HL-60/S4 treated with retinoic acid at 250 ng/mL for 4 days and 3 days (cell line): ENCODE data around the gene BCL7C.
"Not testable (repeated sequence)": the region's sequence is repeated elsewhere in the genome, so short reads cannot be mapped to it uniquely, and the experiment has no call there.

Experiments
- in situ Hi-C: fragments of 300-500 bp; cut with MboI; formaldehyde crosslinking; loops from 2 replicates; pipeline ENCODE4 v1.7.0; 2022; ENCODE audit warnings: low sequenced_read_pairs

Gene BCL7C

DNA sequence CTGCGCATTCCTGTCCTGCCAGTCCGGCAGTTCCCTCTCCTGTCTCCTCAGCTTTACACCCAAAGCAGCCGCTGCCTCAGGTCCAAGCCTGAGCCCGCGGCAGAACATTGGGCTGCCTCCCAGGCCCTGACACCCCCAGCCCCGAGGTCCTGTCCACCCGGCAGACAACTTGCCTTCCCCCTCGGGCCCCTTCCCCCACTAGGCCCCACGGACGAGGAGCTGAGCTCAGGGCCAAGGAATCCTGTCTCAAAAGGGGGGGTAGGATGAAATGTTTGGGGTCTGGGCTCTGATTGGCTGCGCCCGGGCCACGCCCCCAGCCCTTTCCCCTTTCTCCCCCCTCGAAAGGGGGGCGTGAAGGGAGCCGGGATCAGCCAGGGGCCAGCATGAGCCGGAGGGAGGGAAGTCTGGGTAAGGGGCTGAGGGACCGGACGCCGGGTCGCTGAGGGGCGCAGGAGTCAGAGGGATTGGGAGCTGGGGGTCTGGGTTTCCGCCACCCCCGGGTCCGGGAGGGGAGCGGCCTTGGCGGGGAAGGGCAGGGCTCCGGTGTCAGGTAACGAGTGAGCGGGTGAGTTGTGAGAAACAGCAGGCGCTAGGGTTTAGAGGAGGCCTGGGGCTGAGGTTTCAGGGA is 2.5 kb upstream of the BCL7C start, which contains the start of gene CTF1:
CTF1 (plus strand) TSS at position 354 of the 628 bp plus-strand sequence; CDS start at position 384, 30 bp downstream.
- in situ Hi-C loops: no loop called here

GRCh38 chr16:30895627-30896260 is 1.9 kb upstream of the BCL7C start:
- in situ Hi-C loops: no loop called here

DNA sequence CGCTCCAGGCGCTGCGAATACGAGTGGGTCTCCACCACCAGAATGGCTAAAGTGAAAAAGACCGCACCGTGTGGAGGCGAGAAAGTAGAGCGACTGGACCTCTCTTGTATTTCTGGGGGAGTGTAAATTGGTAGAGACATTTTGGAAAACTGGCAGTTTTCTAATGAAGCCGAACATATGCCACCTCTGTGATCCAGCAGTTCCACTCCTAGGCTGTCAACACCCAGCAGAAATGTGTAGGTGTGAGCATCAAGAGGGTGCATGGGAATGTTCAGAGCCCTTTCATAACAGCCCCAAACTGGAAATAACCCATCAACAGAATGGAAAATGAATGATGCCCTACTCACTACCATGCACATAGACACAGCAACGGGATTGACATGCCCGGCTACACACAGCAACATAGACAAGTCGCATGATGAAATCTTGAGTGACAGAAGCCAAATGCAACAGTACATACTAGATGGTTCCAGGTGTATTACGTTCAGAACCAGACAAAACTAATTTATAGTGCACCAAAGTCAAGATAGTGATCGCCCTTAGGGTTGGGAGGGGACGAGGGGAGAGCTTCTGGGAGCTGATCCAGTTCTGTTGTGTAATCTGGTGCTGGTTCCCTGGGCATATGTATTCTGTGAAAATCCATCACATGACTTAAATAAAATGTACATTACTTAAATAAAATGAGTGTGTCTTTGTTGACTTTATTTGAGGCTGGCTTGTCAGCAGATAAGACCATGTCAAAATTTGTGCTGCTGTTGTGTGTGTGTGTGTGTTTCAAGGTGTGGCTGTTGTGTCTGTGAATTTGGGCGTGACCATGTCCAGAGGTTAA is 877 bp upstream of the BCL7C start:
- in situ Hi-C loops: no loop called here

DNA sequence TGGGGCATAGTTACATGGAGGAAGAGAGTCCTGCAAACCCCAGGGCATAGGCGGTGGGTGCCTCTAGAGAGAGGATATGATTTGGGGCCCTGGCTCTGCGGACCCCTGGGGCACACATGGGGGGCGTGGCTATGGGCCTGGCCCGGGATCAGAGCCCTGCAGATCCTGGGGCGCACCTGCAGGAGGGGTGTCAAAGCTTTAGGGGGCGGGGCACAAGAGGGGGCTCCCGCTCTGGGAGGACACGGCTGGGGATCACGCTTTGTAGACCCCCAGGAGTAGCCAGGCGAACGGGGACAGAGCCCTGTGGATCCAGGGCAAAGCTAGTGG is 497 bp downstream of the BCL7C start:
- in situ Hi-C loops: no loop called here

- in situ Hi-C loops: no loop called here
These were observed 1.0 kb downstream of the BCL7C start for GRCh38 chr16:30892670-30893416.

- in situ Hi-C loops: not testable (repeated sequence)
These were observed 2.6 kb downstream of the BCL7C start for GRCh38 chr16:30891043-30891823.

GRCh38 chr16:30889721-30890120 is 4.2 kb downstream of the BCL7C start:
- in situ Hi-C loops: no loop called here

GRCh38 chr16:30888856-30889499 is 4.9 kb downstream of the BCL7C start:
- in situ Hi-C loops: no loop called here

GRCh38 chr16:30887927-30888326 is 6.0 kb downstream of the BCL7C start:
- in situ Hi-C loops: no loop called here

- in situ Hi-C loops: no loop called here
These were observed 7.7 kb downstream of the BCL7C start for GRCh38 chr16:30886145-30886544.

DNA sequence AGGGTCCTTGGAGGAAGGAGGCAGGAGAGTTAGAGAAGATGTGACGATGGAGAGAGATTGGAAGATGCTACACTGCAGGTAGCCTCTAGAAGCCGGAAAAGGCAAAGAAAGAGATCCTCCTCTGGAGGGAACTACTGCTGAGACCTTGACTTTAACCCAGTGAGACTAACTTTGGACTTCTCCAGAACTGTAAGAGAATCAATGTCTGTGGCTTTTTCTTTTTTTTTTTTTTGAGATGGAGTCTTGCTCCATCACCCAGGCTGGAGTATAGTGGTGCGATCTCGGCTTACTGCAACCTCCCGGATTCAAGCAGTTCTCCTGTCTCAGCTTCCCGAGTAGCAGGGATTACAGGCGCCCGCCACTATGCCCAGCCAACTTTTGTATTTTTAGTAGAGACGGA is 8.7 kb downstream of the BCL7C start:
- in situ Hi-C loops: no loop called here

- in situ Hi-C loops: no loop called here
These were observed 9.1 kb downstream of the BCL7C start for GRCh38 chr16:30884760-30885159.

GRCh38 chr16:30882429-30883310 is 11.2 kb downstream of the BCL7C start:
- in situ Hi-C loops: no loop called here

DNA sequence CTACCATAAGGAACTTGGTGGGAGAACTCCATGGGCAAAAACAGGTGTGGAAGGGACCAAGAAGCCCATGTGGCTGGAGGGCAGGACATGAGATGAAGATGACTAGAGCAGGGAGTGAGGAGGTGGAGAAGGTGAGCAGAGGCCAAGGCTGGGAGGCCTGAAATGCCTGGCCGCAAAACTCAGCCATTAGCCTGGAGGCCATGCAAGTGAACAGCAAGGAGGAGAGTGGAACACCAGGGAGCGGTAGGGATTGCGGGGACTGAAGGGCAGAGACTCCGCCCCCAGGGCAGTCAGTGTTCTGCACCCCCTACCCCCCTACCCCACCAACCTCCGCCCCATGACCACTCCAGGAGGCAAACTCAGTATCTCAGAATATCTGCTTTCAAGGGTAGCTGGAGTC is 17.0 kb downstream of the BCL7C start:
- in situ Hi-C loops: no loop called here

DNA sequence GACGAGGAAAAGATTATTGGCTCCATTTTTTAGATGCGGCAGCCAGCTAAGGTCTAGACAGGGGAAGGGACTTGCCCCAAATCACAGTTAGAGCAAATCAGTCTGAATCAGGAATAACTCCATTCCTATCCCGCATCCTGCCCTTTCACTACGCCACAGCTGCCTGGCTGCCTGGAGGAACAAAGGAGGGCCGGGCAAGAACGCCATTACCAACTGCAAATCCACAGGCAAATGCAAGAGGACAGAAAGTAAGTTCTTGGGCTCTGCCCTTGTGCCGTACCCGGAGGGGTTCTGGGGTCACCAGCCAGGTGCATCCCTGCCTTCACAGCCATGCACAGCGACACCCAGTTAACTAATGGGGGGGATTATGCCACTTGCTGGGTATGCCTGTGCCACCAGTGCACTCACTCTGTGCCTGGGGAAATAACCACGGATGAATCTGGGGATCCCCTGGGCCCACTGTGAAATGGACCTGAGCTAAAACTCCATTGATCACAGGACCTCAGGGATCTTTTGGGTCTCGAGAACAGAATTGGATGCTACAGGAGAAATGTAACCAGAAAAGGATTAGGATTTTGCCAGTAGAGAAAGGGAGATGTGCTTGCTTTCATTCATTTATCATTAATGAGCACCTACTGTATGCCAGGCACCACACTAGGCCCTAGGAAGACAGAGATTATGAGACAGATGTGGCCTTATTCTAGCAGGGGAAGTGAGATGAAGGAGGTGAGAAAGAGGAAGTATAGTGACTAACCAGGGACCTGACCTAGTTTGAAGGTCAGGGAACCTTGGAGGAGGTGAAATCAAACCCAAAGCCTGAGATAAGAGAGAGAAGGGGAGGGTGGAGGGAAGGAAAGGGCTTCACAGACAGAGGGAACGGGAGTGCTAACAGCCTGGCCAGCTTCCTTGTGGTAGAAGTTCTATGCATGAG is 17.7 kb downstream of the BCL7C start:
- in situ Hi-C loops: no loop called here

- in situ Hi-C loops: no loop called here
These were observed 18.8 kb downstream of the BCL7C start for GRCh38 chr16:30874821-30875717.

DNA sequence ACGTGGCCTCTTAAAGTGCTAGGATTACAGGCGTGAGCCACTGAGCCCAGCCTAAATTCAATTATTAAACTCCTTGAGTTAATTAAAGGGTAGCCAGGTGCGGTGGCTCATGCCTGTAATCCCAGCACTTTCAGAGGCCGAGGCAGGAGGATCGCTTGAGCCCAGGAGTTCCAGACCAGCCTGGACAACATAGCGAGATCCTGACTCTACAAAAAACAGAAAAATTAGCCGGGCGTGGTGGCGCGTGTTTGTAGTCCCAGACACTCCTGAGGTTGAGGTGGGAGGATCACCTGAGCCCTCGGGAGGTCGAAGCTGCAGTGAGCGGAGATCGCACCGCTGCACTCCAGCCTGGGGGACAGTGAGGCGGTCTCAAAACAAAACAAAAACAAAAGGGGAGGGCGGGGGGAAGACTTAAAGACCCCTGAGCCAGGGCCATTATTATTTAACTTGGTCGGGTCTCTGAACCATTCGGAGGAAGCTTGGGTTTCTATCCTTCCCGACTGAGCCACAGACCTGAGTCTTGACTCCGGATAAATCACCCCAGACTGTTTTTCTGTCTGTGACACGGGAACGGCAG is 19.5 kb downstream of the BCL7C start:
- in situ Hi-C loops: no loop called here
